Activated gamma-delta T cell (primary cell): ENCODE measurements around the gene CCL19.

Experiments used
- DNase-seq: peaks from one replicate; lab custom pipeline; 2025; lab: John Stamatoyannopoulos, UW

Gene CCL19

GRCh38 chr9:34694811-34695210 lies 3.7 kb upstream of the CCL19 start:
- no peak for DNase-seq

GRCh38 chr9:34693560-34693959 lies 2.5 kb upstream of the CCL19 start:
- DNase-seq: no peak

GRCh38 chr9:34691936-34692315 lies 850 bp upstream of the CCL19 start:
- no peak for DNase-seq

- no peak for DNase-seq
Observed at GRCh38 chr9:34689512-34689911, 1.6 kb downstream of the CCL19 start.

- no peak for DNase-seq
Observed at GRCh38 chr9:34689116-34689470, 2.0 kb downstream of the CCL19 start.

GRCh38 chr9:34688329-34689115 lies 2.6 kb downstream of the CCL19 start:
- DNase-seq: no peak

- no peak for DNase-seq
Observed at GRCh38 chr9:34687276-34688030, 3.6 kb downstream of the CCL19 start.

GRCh38 chr9:34686732-34687131 lies 4.3 kb downstream of the CCL19 start:
- DNase-seq: no peak

GRCh38 chr9:34686231-34686630 lies 4.8 kb downstream of the CCL19 start:
- no peak for DNase-seq

- no peak for DNase-seq
Observed at GRCh38 chr9:34685591-34685990, 5.5 kb downstream of the CCL19 start.

- DNase-seq: no peak
Observed at GRCh38 chr9:34684816-34685215, 6.3 kb downstream of the CCL19 start.

- no peak for DNase-seq
Observed at GRCh38 chr9:34684145-34684544, 6.9 kb downstream of the CCL19 start.

GRCh38 chr9:34675869-34676268 lies 15.2 kb downstream of the CCL19 start:
- DNase-seq: no peak

- DNase-seq: no peak
Observed at GRCh38 chr9:34675048-34675714, 15.9 kb downstream of the CCL19 start.

GRCh38 chr9:34674440-34674839 lies 16.6 kb downstream of the CCL19 start:
- no peak for DNase-seq

GRCh38 chr9:34671307-34671706 lies 19.8 kb downstream of the CCL19 start:
- DNase-seq: no peak

GRCh38 chr9:34669809-34670562 lies 21.1 kb downstream of the CCL19 start:
- DNase-seq: no peak

GRCh38 chr9:34665381-34666250 lies 25.5 kb downstream of the CCL19 start:
- peak; percentile 80 for DNase-seq

GRCh38 chr9:34665067-34665380 lies 26.1 kb downstream of the CCL19 start:
- no peak for DNase-seq

- DNase-seq: no peak
Observed at GRCh38 chr9:34664281-34665066, 26.6 kb downstream of the CCL19 start.

GRCh38 chr9:34663303-34663605 lies 27.8 kb downstream of the CCL19 start:
- DNase-seq: no peak
